ENCODE results near the gene KCNH2. TPM values are rescaled to one million over a fixed set of nuclear protein-coding genes. Genes with fewer than 3 reads are reported as not detected.

Gene KCNH2
- total and polyA plus RNA-seq, 2 of the 8 experiments (the other 6 are each of a cell fraction or from before 2014, with no cell fraction given), result 8.0 to 15.0 TPM

DNA sequence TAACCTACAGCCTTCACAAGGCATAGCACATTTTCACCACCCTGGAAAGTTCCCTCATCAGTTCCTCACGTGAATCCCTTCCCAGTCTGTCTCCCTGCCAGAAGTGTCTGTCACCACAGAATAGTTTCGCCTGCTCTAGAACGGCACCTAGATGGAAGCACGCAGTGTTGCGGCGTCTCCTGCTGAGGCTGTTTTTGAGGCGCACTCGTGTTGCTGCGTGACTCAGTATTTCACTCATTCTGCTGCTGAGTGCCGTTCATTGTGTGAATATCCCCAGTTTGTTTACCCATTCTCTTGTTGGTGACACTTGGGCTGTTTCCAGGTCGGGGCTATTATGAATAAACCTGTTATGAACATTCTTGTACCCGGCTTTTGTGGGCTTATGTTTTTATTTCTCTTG is 25.5 kb upstream of the KCNH2 start:
- WGBS, 2 experiments (ENCODE audit: extremely low coverage in 1 of 2, insufficient coverage in 1 of 2, insufficient read length in 1 of 2, insufficient replicate concordance in 2 of 2, low coverage in 1 of 2, low lambda C conversion rate in 2 of 2, missing lambda C conversion rate in 1 of 2), result 90% methylated on average over 12 of the region's 12 CpGs; no CpG with 5 or more reads in 1 of the 2 experiments
- FAIRE-seq, result no peak

More for the DNA sequence above, 25.5 kb upstream of the KCNH2 start:
- Histone ChIP-seq H3K4me3 (ENCODE audit: extremely low read depth in 1 of 4, insufficient read depth in 2 of 4, low read depth in 3 of 4, low read length in 4 of 4) (no peak overlapping the region), H4K8ac (ENCODE audit: extremely low read depth, insufficient read depth, low read length) (no peak overlapping the region; the same call in 1 of the 2 replicates), H2BK12ac (ENCODE audit: low read depth, low read length) (no peak overlapping the region; the same call in 1 of the 2 replicates), H2BK120ac (replicated peaks; ENCODE audit: low read depth, low read length) (no peak overlapping the region), H3K23ac (ENCODE audit: insufficient read length) (no peak overlapping the region), H2BK5ac (ENCODE audit: low read depth, low read length) (no peak overlapping the region), H3K4me1 (replicated peaks in 1 of 4; ENCODE audit: control insufficient read depth in 3 of 4, insufficient read depth in 4 of 4, low read length in 3 of 4) (peaks cover 0 to 7% (median 1%) of the 10 kb centered on the region in 4 experiments; a peak in 3 of 7 replicates), H3K4ac (replicated peaks; ENCODE audit: insufficient read length, low read depth, low read length) (no peak overlapping the region), H2BK20ac (ENCODE audit: low read length) (no peak overlapping the region), H3K9ac (replicated peaks in 1 of 4; ENCODE audit: extremely low read depth in 1 of 4, low read depth in 3 of 4, low read length in 3 of 4) (no peak overlapping the region), H3K23me2 (ENCODE audit: low read depth, low read length) (peaks cover 6% of the 10 kb centered on the region; the same call in 1 of the 2 replicates), H3K14ac (ENCODE audit: insufficient read length) (no peak overlapping the region), H3K27me3 (replicated peaks in 1 of 4; ENCODE audit: control insufficient read depth in 3 of 4, extremely low read depth in 1 of 4, insufficient read depth in 3 of 4, low read length in 3 of 4) (no peaks in the 10 kb centered on the region), H2AK5ac (ENCODE audit: low read depth, low read length) (no peak overlapping the region), H3K79me2 (ENCODE audit: control insufficient read depth in 1 of 2, insufficient read depth in 2 of 2, low read length in 2 of 2) (no peaks in the 10 kb centered on the region), H3K9me3 (ENCODE audit: insufficient read depth in 2 of 2, low read depth in 1 of 2, low read length in 1 of 2) (no peaks in the 10 kb centered on the region), H4K20me1 (replicated peaks in 1 of 2; ENCODE audit: control insufficient read depth in 1 of 2, insufficient read depth in 2 of 2, low read length in 2 of 2) (no peaks in the 10 kb centered on the region), H3K4me2 (ENCODE audit: insufficient read depth in 1 of 2, low read depth in 2 of 2, low read length in 2 of 2) (no peak overlapping the region), H2BK15ac (ENCODE audit: low read length) (no peak overlapping the region), H4K5ac (ENCODE audit: insufficient read length, low read depth, low read length) (no peak overlapping the region), H3K18ac (ENCODE audit: extremely low read depth, low read length) (no peak overlapping the region), H2AFZ (ENCODE audit: low read length) (no peak overlapping the region), H3K79me1 (ENCODE audit: low read depth, low read length) (no peaks in the 10 kb centered on the region), H3K56ac (replicated peaks; ENCODE audit: insufficient read length, low read depth, low read length) (no peak overlapping the region), H4K91ac (replicated peaks; ENCODE audit: insufficient read length, low read length) (no peak overlapping the region), H3K27ac (ENCODE audit: low read depth, low read length) (no peak overlapping the region), H3K36me3 (ENCODE audit: control insufficient read depth in 2 of 4, insufficient read depth in 4 of 4, low read length in 3 of 4) (no peaks in the 10 kb centered on the region)
- ChIA-PET CTCF (ENCODE audit: partially characterized antibody) (interaction anchor here (1.0 to 11.5 kb wide), 3 partner anchors 12 to 40 kb away, joined by 3 to 142 read pairs (median 95); partner anchors contain the start of gene NOS3), POLR2A (ENCODE audit: partially characterized antibody) (no interaction called here)
- no peak for DNase-seq (ENCODE audit: low read depth in 1 of 2, low spot score in 2 of 2)
- TF ChIP-seq SIN3A (conservative IDR thresholded peaks at IDR 0.05 in 1 of 2, IDR thresholded peaks at IDR 0.05 in 1 of 2; ENCODE audit: low read depth in 1 of 2, low read length in 2 of 2) (no peak), TBP (IDR thresholded peaks at IDR 0.05; ENCODE audit: low read depth, low read length) (no peak), CBX8 (IDR thresholded peaks at IDR 0.05; ENCODE audit: borderline replicate concordance, low read depth, low read length) (no peak), NRF1 (IDR thresholded peaks at IDR 0.05; ENCODE audit: low read depth, low read length) (no peak), TAF7 (optimal IDR thresholded peaks at IDR 0.05; ENCODE audit: borderline replicate concordance, low read depth, low read length) (no peak), CTBP2 (IDR thresholded peaks at IDR 0.05; ENCODE audit: borderline replicate concordance, insufficient read depth, insufficient read length, low read length) (no peak), CHD2 (IDR thresholded peaks at IDR 0.05; ENCODE audit: low read length) (no peak)

Measured in H1 (cell line).